ENCODE measurements around the gene TOR2A.

DNA sequence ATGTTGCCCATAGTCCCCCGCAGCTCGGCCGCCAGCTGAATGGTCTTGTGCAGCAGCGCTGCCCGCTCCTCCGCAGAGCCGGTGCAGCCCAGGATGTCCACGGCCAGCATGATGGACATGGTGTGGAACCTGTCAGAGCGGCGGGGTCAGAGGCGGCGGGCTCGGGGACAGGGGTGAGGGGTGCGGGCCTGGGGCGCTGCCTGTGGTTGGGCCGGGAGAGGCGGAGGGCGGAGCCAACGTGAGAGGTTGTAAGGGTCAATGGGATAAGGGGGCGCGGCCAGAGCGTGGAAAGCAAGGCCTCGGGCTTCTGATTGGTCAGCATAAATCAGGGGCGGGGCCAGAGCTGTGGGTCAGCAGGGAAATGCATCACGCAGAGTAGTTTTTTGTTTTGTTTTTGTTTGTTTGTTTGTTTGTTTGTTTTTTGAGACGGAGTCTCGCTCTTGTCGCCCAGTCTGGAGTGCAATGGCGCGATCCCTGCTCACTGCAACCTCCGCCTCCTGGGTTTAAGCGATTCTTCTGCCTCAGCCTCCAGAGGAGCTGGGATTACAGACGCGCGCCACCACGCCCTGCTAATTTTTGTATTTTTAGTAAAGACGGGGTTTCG lies 6.8 kb upstream of the TOR2A start:
- TF ChIP-seq, protein P1, sequence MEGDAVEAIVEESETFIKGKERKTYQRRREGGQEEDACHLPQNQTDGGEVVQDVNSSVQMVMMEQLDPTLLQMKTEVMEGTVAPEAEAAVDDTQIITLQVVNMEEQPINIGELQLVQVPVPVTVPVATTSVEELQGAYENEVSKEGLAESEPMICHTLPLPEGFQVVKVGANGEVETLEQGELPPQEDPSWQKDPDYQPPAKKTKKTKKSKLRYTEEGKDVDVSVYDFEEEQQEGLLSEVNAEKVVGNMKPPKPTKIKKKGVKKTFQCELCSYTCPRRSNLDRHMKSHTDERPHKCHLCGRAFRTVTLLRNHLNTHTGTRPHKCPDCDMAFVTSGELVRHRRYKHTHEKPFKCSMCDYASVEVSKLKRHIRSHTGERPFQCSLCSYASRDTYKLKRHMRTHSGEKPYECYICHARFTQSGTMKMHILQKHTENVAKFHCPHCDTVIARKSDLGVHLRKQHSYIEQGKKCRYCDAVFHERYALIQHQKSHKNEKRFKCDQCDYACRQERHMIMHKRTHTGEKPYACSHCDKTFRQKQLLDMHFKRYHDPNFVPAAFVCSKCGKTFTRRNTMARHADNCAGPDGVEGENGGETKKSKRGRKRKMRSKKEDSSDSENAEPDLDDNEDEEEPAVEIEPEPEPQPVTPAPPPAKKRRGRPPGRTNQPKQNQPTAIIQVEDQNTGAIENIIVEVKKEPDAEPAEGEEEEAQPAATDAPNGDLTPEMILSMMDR (IDR thresholded peaks at IDR 0.05; ENCODE audit: extremely low read depth in 1 of 2, insufficient read depth in 1 of 2, low read depth in 1 of 2, low read length in 2 of 2), result no peak
- no peak for TF ChIP-seq POLR2A (IDR thresholded peaks at IDR 0.05; ENCODE audit: low read depth, low read length)
- no peak for TF ChIP-seq EZH2 (IDR thresholded peaks at IDR 0.05; ENCODE audit: borderline replicate concordance, low read depth, low read length, severe bottlenecking)
- TF ChIP-seq POLR2AphosphoS5 (IDR thresholded peaks at IDR 0.05; ENCODE audit: insufficient read depth, low read depth, low read length), result no peak

Data from endothelial cell of umbilical vein (primary cell).